ENCODE measurements around the gene RIC3. TPM values are rescaled to one million over a fixed set of nuclear protein-coding genes. Genes with fewer than 3 reads are reported as not detected.

RIC3 gene
- total RNA-seq, 4 donors from 2014 or later: 2.7 to 14.1 (median 8.1) TPM

DNA sequence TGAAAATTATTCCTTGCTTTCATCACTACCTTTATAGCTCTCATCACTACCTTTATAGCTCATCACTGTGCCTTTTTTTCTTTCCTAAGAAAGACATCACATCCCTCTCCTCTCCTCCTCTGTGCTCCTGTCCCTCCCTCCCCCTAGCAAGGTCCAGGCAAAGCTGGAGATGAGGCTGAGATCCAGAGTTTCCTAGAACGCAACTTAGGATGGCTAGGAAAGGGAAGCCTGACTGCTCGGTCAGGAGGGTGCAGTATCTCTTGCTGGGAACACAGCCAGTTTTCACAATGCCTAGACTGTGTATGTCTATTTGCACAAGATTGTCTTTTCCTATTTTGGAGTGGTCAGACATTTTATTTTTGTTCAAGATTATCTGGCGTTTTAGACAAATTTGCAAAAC, 63.2 kb downstream of the RIC3 start:
- peaks cover 0 to 3% (median 0%) of the 10 kb centered on the region in 3 donors for H3K4me1 ChIP-seq
- H3K9me3 ChIP-seq: no peaks in the 10 kb centered on the region
- H3K4me3 ChIP-seq: no peak overlapping the region
- DNase-seq: no peak
- no peaks in the 10 kb centered on the region for H3K27me3 ChIP-seq
- 71 to 87% methylated on average over 3 of the region's 3 CpGs for WGBS, 2 donors
- H3K36me3 ChIP-seq: peaks cover 0 to 89% (median 0%) of the 10 kb centered on the region in 3 donors
- H3K27ac ChIP-seq: no peak overlapping the region
- intact Hi-C loops (cut with DNase I): no loop called here
- TF ChIP-seq CTCF (IDR thresholded peaks at IDR 0.05) (no peak), POLR2A (IDR thresholded peaks at IDR 0.05) (no peak)

DNA sequence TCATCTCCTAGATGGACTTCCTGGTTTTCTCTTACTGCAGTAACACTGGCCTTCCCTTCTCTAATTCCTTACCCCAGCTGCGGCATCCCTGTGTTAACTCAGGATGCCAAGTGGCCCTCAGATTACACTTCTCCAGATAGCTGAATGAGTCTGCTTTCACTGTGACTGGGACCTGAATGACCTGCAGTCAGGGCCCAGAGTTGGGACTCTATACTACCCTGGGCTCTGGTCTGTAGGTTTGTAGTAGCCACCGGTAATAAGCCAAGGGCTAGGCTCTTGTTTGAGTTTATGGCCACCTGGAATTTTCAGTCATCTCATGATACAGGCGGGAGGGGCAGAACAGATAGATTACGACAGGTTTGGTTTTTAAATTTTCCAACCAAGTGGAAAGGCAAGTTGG, 63.7 kb downstream of the RIC3 start:
- H3K4me3 ChIP-seq: no peak overlapping the region
- DNase-seq: no peak
- H3K4me1 ChIP-seq: no peaks in the 10 kb centered on the region
- intact Hi-C loops (cut with DNase I): no loop called here
- peaks cover 0 to 89% (median 0%) of the 10 kb centered on the region in 3 donors for H3K36me3 ChIP-seq
- H3K9me3 ChIP-seq: no peaks in the 10 kb centered on the region
- TF ChIP-seq POLR2A (IDR thresholded peaks at IDR 0.05): no peak
- TF ChIP-seq CTCF (IDR thresholded peaks at IDR 0.05): no peak
- 87 to 100% methylated on average over 2 to 3 of the region's 4 CpGs for WGBS, 2 donors
- no peaks in the 10 kb centered on the region for H3K27me3 ChIP-seq
- no peak overlapping the region for H3K27ac ChIP-seq

GRCh38 chr11:8103909-8104308, 64.9 kb downstream of the RIC3 start:
- Histone ChIP-seq H3K36me3 (peaks cover 0 to 83% (median 0%) of the 10 kb centered on the region in 3 donors), H3K4me1 (no peaks in the 10 kb centered on the region), H3K4me3 (no peak overlapping the region), H3K27me3 (no peaks in the 10 kb centered on the region), H3K9me3 (no peaks in the 10 kb centered on the region), H3K27ac (no peak overlapping the region)
- intact Hi-C loops (cut with DNase I): no loop called here
- DNase-seq: no peak
- WGBS, 2 donors: 100% methylated on average over 1 of the region's 2 CpGs
- TF ChIP-seq CTCF (IDR thresholded peaks at IDR 0.05): no peak
- no peak for TF ChIP-seq POLR2A (IDR thresholded peaks at IDR 0.05)

- Histone ChIP-seq H3K27ac (no peak overlapping the region), H3K4me1 (no peaks in the 10 kb centered on the region), H3K9me3 (no peaks in the 10 kb centered on the region), H3K36me3 (peaks cover 0 to 76% (median 0%) of the 10 kb centered on the region in 3 donors), H3K27me3 (no peaks in the 10 kb centered on the region), H3K4me3 (no peak overlapping the region)
- no peak for DNase-seq
- TF ChIP-seq POLR2A (IDR thresholded peaks at IDR 0.05) (no peak), CTCF (IDR thresholded peaks at IDR 0.05) (no peak)
- intact Hi-C loops (cut with DNase I): no loop called here
- 70 to 90% methylated on average over 3 to 6 of the region's 7 CpGs for WGBS, 2 donors
These were observed 65.9 kb downstream of the RIC3 start for GRCh38 chr11:8102965-8103364.

GRCh38 chr11:8102296-8102915, 66.4 kb downstream of the RIC3 start:
- intact Hi-C loops (cut with DNase I): no loop called here
- H3K36me3 ChIP-seq: peaks cover 0 to 75% (median 0%) of the 10 kb centered on the region in 3 donors
- no peaks in the 10 kb centered on the region for H3K27me3 ChIP-seq
- no peak overlapping the region for H3K27ac ChIP-seq
- DNase-seq: no peak
- H3K4me3 ChIP-seq: no peak overlapping the region
- no peaks in the 10 kb centered on the region for H3K9me3 ChIP-seq
- H3K4me1 ChIP-seq: no peaks in the 10 kb centered on the region
- no peak for TF ChIP-seq POLR2A (IDR thresholded peaks at IDR 0.05)
- no peak for TF ChIP-seq CTCF (IDR thresholded peaks at IDR 0.05)

Data from esophagus squamous epithelium (tissue), 5 donors.